HG03520 (cell line): Measurements from ENCODE around the gene CDH26.

Experiments
- ATAC-seq: cut with Tn5 transposase; IDR thresholded peaks from one replicate; pipeline ENCODE4 v1.9.1; 2021; ENCODE audit warnings: mild to moderate bottlenecking, moderate library complexity; ENCODE audit not compliant: unreplicated experiment

Gene CDH26

GRCh38 chr20:59977086-59977485, 18.9 kb downstream of the CDH26 start:
- ATAC-seq, result no peak

GRCh38 chr20:59983076-59983475, 24.9 kb downstream of the CDH26 start:
- no peak for ATAC-seq

- ATAC-seq, result no peak
Observed at GRCh38 chr20:59984541-59984940, 26.3 kb downstream of the CDH26 start.

- ATAC-seq, result no peak
Observed at GRCh38 chr20:59985164-59985563, 26.9 kb downstream of the CDH26 start.

GRCh38 chr20:59985864-59986263, 27.6 kb downstream of the CDH26 start:
- no peak for ATAC-seq

GRCh38 chr20:59987135-59987534, 28.9 kb downstream of the CDH26 start:
- ATAC-seq, result no peak

- no peak for ATAC-seq
Observed at GRCh38 chr20:59988141-59988540, 29.9 kb downstream of the CDH26 start.

GRCh38 chr20:59992526-59993084, 34.4 kb downstream of the CDH26 start:
- no peak for ATAC-seq

GRCh38 chr20:59993736-59994430, 35.7 kb downstream of the CDH26 start:
- ATAC-seq, result no peak

- ATAC-seq, result no peak
Observed at GRCh38 chr20:59994697-59995122, 36.5 kb downstream of the CDH26 start.

- ATAC-seq, result no peak
Observed at GRCh38 chr20:59996108-59996507, 37.9 kb downstream of the CDH26 start.

- ATAC-seq, result no peak
Observed at GRCh38 chr20:59997896-59998295, 39.7 kb downstream of the CDH26 start.

- ATAC-seq, result no peak
Observed at GRCh38 chr20:59999502-59999901, 41.3 kb downstream of the CDH26 start.

- no peak for ATAC-seq
Observed at GRCh38 chr20:60000271-60001042, 42.2 kb downstream of the CDH26 start.

- no peak for ATAC-seq
Observed at GRCh38 chr20:60001108-60001507, 42.9 kb downstream of the CDH26 start.

GRCh38 chr20:60003776-60004175, 45.6 kb downstream of the CDH26 start:
- ATAC-seq, result no peak

- no peak for ATAC-seq
Observed at GRCh38 chr20:60006261-60006660, 48.0 kb downstream of the CDH26 start.

GRCh38 chr20:60007464-60007863, 49.2 kb downstream of the CDH26 start:
- ATAC-seq, result no peak

GRCh38 chr20:60008130-60008808, 50.0 kb downstream of the CDH26 start:
- ATAC-seq, result no peak

GRCh38 chr20:60009318-60009717, 51.1 kb downstream of the CDH26 start:
- ATAC-seq, result no peak

GRCh38 chr20:60009826-60010616, 51.8 kb downstream of the CDH26 start:
- no peak for ATAC-seq
